Measurements from ENCODE around the gene NOL3. TPM values are rescaled to one million over a fixed set of nuclear protein-coding genes. Genes with fewer than 3 reads are reported as not detected.

NOL3 gene
- polyA plus RNA-seq, 12 donors, result 16.3 to 42.3 (median 34.2) TPM; not detected in 1

DNA sequence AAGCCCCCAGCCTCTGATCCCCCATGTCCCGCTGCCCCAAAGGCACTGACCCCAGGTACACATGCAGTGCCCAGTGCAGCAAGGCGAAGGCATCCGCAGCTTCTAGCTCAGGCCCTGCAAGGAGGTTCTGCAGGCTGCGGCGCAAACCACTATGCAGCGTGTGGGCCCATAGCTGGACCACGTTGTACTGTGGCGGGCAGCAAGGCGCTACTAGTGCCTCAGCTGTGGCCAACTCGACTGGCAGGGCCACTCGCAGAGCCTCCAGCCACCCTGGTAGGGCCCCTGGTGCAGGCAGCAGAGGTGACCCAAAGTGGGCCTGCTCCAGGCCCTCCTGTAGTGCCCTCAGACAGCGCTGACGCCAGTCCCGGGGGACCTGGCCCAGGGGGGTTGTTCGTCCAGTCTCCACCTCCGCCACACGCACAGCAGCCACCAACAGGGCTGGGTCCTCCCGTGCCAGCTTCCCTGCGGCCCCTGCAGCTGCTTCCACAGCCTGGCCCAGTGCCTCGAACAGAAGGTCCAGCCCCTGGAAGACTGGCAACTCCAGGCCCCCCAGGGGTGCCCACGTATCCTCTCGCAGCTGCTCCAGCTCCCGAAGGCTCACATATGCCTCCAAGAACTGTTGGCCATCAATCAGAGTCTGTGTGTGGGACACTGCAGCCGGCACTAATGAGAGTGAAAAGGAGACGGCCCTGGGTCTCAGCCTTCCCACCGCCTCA, 17.0 kb downstream of the NOL3 start:
- no peak for DNase-seq

DNA sequence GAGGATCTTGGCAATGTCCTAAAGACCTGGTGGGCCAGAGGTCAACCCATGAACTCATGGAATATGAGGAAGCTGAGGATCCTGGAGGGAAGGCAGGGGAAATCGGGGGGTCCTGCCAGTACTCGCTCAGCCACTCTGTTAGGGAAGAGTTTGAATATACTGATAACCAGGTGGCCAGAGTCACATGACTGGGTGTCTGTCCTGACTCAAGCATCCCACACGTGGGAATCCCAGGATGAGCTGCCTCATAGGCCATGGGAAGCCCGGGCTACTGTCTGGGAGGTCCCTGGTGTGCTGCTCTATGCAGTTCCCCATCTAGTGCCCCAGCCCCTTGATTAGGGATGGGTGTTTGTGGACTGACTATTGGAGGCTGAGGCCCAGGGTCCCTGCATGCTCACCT, 18.0 kb downstream of the NOL3 start:
- DNase-seq, result no peak

DNA sequence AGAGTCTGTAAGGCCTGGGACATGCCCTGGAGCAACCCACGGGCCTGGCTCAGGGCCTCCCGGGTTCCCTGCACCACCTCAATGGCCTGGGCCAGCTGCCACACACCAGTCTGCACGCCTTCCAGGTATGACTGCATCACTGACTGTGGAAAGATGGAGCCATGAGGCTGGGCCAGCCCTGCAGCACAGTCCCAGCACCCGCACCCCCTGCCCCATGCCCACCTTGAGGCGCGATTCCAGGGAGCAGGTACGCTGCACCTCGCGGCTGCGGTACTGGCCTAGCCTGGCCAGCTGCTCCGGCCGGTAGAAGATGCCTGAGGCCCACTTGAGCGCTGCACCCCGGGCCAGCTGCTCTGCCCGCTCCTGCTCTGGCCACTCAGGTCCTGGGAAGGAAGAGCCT, 18.5 kb downstream of the NOL3 start:
- no peak for DNase-seq

DNA sequence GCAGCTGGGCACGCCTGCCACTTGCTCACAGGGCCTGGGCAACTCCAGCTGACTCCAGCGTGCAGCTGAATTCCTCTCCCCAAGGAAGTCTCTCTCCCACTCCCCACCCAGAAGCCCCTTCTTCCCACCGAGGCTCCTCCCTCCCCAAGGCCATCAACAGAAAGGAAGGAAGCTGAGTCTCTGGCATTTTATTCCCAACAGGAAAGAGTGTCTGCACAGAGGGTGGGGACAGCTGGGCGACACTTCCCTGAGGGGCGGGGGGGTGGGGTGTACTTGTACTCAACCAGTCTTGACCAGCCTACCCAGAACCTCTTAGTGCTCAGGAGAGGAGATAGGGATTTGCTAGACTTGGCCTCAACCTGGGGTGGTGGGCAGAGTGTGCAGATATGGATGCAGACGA, 19.7 kb downstream of the NOL3 start, which contains the start of gene EXOC3L1:
TSS of gene EXOC3L1 (minus strand) at position 96 of the 400 bp plus-strand sequence. CDS start 460 bp downstream, outside the sequence.
- no peak for DNase-seq

DNA sequence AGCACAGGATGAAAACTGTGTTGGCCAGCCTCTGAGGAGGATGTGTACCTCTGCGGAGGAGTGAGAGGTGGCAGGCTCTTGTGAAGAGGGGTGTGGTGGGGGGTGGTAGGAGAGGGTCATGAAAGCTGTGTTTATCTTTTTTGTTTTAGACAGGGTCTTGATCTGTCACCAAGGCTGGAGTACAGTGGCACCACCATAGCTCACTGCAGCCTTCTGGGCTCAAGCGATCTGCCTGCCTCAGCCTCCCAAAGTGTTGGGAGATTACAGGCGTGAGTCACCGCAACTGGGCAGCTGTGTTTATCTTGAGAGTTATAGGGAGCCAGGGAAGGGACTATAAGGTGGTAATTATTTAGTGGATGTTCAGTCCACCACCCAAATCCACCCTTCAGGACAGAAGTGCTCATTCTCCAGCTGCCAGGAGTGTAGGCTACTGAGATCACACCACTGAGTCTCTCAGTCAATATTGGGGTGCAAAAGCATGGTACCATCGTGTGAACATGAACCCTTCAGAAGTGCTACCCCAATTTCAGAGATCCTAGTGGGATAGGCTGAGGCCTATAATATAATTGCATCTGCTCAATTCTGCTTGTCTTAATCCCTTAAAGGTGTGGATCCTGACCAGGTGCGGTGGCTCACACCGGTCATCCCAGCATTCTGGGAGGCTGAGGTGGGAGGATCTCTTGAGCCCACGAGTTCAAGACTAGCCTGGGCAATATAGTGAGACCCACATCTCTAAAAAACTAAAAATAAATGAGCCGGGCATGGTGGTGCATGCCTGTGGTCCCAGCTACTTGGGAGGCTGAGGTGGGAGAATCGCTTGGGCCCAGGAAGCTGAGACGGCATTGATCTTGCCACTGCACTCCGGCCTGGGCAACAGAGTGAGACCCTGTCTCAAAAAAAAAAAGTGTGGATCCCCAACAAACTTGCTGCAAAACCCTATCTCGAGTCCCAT, 20.4 kb downstream of the NOL3 start:
- no peak for DNase-seq

DNA sequence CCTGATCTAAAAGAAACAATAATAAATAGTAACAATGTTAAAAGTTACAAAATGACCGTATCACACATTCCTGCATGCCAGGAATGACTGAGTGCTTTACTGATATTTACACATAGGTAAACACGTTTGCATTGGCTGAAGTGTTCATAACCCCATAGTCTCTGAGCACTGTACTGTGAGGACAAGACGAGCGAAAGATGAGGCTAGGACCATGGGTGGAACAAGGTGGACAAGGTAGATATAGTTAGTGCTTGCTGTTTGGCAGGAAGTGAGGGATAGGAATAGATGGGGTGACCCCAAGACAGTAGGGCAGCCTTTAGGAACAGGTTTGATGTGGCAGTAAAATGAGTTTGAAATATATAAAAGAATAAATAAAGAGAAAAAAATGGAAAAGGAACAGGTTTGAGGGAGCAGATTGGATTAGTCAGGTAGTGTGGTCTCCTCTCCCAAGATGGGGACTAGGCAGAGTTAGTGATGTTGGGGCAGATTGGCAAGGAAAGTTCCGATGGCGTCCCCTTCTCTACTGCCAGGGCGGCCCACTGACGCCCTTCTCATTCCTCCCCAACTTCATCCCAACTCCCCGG, 21.2 kb downstream of the NOL3 start:
- no peak for DNase-seq

DNA sequence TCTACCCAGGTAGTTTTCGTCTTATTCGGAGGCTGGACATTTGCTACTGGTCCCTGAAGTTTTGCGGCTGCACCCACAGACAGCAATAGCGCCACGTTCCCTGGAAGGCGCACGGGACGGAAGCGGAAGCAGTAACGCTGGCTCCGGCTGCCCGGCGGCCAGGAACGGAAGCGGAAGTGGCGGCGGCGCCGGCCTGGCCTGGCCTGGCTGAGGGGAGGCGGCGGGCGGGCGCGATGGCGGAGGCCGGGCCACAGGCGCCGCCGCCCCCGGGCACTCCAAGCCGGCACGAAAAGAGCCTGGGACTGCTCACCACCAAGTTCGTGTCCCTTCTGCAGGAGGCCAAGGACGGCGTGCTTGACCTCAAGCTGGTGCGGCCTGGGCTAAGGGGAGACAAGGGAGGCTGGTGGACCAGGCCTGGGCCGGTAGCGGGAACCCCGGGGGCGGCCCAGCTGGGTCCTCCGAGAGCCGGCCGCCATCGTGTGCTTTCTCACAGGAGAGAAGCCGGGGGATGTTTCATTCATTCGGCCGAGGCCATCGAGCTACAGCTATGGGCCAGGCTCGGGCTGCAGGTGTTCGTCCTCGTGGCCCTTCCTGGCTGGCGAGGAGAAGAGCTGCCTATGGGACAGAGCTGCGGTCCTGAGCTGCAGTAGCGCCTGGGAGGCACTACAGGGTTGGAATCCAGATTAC, 21.8 kb downstream of the NOL3 start, which contains the start of gene E2F4:
TSS of gene E2F4 (plus strand) at position 161 of the 687 bp plus-strand sequence. CDS start at position 234, 73 bp downstream.
- DNase-seq, result peak; percentile 91

DNA sequence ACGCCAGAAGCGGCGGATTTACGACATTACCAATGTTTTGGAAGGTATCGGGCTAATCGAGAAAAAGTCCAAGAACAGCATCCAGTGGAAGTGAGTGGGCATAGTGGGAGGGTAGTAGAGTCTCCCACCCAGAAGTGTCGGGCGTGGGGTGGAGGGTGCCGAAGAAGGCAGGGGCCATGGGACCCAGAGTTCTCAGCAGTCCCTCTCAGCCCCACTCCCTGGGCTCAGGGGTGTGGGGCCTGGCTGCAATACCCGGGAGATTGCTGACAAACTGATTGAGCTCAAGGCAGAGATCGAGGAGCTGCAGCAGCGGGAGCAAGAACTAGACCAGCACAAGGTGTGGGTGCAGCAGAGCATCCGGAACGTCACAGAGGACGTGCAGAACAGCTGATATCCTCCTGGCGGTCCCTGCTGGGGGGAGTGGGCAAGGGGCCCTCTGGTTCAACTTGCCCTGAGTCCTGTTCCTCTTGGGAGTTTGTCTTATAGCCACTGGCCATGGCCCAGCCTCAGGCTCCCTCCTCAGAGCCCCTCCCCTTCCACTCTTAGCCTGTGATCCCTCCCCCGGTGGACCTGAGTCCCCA, 22.5 kb downstream of the NOL3 start:
- no peak for DNase-seq

DNA sequence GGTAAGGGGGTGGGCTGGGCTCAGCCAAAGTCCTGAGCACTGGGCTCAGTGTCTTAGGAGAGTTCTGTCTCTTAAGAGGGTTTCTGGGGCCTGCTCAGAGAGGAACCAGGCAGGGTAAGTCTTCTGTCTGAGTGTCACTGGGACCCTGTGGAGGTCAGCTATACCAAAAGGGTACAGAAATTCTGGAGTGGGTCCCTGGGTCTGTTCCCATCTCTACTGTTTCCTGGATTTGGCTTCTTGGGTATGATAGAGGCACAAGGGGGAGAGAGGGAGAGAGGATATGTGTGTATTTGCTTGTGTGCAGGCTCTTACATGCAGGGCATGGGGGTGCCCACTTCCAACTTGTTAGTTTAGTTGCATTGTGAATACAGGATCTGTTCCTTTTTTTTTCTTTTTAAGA, 23.2 kb downstream of the NOL3 start:
- no peak for DNase-seq

DNA sequence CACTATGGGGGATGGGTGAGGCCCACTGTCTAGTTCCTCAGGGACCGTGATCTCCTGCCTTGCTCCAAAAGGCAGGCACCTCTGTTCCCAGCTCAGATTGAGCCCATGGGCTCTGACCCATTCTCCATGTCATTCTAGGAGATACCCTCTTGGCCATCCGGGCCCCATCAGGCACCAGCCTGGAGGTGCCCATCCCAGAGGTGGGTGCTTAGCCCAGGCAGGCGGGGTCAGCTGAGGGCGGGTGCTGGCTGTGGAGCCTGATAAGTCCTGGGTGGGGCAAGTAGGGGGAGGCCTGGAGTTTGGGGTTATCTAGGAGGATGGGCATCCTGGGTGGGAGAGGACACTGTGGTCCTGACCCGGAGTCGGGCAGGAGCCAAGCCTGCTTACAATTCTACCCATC, 23.9 kb downstream of the NOL3 start:
- DNase-seq, result no peak

DNA sequence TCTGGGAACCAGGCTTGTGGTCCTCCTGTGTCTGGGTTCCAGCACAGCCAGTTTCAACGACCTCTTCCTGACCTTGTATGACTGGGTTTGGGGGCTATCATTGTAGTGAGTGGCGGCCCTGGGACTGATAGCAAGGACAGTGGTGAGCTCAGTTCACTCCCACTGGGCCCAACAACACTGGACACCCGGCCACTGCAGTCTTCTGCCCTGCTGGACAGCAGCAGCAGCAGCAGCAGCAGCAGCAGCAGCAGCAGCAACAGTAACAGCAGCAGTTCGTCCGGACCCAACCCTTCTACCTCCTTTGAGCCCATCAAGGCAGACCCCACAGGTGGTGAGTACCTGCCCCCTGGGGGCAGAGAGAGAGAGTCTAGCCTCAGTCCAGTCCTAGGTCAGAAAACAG, 25.3 kb downstream of the NOL3 start:
- DNase-seq, result no peak

DNA sequence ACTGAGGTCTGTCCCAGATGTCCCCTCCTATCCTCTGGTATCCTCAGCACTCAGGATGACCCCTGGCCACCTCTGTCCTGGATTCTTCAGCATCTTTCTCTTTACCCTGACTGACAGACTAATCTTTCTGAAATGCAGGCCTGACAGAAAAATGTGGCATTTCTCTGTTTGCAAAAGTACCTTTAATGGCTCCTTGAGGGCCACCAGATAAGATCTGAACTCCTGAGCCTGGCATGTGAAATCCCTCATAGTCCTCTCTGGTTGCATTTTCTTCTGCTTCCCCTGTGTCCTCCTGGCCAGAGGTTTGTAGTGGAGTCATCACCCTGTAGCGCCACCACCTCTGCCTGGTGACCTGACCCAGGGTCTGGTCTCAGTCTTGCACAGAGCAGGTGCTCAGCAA, 26.5 kb downstream of the NOL3 start:
- no peak for DNase-seq

DNA sequence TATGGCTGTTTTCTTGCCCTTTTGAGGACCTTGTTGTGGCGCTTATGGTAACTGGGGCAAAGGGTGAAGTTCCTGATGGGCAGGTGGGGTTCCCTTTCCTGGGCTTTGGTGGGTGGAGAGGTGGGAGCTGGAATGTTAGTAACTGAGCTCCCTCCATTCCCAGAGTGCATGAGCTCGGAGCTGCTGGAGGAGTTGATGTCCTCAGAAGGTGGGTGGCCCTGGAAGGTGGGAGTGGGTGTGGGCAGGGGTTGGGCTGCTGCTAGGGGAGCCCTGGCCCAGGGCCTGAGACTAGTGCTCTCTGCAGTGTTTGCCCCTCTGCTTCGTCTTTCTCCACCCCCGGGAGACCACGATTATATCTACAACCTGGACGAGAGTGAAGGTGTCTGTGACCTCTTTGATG, 27.4 kb downstream of the NOL3 start:
- DNase-seq, result no peak

DNA sequence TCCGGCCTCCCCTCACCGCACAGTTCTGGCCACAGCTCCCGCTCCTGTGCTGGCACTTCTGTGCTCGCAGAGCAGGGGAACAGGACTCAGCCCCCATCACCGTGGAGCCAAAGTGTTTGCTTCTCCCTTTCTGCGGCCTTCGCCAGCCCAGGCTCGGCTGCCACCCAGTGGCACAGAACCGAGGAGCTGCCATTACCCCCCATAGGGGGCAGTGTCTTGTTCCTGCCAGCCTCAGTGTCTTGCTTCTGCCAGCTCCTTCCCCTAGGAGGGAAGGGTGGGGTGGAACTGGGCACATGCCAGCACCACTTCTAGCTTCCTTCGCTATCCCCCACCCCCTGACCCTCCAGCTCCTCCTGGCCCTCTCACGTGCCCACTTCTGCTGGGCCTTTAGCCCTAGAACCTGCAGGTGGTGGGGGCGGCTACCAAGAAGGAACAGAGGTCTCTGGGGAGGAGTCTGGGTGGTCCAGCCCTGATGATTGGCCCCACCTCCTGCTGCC, 27.9 kb downstream of the NOL3 start:
- DNase-seq, result no peak

DNA sequence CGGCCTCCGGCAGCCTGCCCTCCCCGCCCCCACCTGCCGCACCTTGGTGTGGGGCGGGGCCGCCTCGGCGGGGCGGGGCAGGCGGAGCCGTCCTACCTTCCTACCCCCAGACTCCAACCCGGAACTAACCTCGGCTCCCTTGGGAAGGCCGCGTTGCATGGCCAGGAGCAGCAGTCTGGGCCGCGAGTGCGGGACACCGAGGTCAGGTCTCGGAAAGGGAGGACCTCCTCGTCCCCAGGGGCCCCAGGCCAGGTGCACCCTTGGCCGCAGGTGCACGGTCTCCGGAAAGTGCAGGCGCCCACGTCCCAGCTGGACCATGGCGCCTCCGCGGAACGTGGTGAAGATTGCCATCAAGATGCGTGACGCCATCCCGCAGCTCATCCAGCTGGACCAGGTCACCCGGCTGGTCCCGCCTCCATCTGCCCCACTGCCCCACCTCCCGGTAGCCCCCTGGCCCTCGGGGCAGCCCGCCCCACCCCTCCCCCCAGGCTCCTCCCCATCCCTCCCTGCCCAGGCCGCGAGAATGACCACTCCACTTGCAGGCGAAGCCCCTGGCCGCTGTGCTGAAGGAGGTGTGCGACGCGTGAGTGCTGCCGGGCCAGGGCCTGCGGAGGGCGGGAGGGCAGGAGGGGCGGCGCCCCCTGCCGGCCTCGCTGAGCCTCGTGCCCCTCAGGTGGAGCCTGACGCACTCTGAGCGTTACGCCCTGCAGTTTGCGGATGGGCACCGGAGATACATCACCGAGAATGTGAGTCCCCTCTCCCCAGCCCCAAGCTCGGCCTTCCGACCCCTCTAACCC, 28.9 kb downstream of the NOL3 start, which contains the start of gene ELMO3:
TSS of gene ELMO3 (plus strand) at position 121 of the 797 bp plus-strand sequence. CDS start at position 317, 196 bp downstream.
- DNase-seq, result no peak

DNA sequence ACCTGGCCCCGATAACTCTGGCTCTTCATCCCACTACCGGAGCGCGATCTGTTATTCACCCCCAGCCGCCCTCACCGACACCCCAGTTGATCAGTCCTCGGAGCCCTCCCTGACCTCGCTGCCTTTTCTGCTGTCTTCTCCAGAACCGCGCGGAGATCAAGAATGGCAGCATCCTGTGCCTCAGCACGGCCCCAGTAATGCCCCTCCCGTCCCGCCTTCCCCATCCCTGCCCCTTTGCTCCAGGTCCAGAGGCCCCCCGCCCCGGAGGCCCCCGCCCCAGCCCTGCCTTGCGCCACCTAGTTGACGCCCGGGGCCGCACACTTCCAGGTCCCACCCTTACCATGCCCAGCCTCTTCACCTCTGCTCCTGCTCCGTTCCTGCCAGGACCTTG, 29.5 kb downstream of the NOL3 start:
- no peak for DNase-seq

DNA sequence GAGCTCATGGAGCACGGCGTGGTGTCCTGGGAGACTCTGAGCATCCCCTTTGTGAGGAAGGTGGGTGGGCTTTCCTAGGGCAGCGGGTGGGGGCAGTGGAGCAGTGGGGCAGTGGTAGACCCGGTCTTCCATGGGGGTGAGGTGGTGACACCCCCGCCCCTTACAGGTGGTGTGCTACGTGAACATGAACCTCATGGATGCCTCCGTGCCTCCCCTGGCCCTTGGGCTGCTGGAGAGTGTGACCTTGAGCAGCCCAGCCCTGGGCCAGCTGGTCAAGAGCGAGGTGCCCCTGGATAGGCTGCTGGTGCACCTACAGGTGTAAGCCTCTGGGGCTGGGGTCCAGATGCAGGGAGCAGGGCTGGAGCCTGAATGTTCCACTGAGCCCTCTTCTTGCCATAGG, 30.2 kb downstream of the NOL3 start:
- no peak for DNase-seq

DNA sequence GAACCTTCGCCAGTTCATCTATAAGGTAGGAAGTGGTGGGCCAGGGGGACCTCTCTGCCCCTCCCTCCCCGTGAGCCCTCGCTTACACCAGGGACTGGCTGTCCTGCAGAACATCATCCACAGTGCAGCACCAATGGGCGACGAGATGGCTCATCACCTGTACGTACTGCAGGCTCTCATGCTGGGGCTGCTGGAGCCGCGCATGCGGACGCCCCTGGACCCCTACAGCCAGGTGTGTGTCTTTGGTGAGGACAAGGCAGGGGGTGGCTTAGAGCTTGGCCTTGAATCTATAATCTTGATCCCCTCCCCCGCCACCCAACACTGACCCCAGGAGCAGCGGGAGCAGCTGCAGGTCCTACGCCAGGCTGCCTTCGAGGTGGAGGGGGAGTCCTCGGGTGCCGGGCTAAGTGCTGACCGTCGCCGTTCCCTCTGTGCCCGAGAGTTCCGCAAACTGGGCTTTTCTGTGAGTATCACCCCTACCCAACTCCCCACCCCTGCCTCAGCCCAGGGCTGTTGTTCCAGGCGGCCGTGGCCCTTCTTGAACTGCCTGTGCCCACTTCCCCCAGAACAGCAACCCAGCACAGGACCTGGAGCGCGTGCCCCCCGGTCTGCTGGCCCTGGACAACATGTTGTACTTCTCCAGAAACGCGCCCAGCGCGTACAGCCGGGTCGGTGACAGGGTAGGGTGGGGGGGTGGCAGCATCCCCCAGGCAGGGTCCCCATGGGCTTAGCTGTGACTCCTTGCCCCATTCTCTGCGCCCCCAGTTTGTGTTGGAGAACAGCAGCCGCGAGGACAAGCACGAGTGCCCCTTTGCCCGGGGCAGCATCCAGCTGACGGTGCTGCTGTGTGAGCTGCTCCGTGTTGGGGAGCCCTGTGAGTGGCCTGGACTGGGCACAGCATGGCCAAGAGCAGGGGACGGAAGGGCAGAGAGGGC, 31.3 kb downstream of the NOL3 start:
- no peak for DNase-seq

DNA sequence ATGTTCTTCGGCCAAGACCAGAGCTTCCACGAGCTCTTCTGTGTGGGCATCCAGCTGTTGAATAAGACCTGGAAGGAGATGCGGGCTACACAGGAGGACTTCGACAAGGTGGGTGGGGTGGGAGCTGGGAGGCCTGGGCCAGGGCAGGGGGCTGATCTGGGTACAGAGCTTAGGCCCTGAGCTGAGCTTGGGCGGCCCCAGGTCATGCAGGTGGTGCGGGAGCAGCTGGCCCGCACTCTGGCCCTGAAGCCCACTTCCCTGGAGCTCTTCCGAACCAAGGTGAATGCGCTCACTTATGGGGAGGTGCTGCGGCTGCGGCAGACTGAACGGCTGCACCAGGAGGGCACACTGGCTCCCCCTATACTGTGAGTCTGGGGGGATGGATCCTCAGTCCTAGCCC, 32.1 kb downstream of the NOL3 start:
- no peak for DNase-seq

Data from muscle of arm (tissue), 12 donors.